CD4-positive, alpha-beta T cell treated with Interleukin-15 for 4 hours (primary cell): ENCODE results near the gene IL36A.

Experiments
- DNase-seq: peaks from one replicate; pipeline ENCODE4 v3.0.0-alpha.2; 2020; ENCODE audit warnings: low spot score

IL36A gene

GRCh38 chr2:113050921-113051895 is 45.9 kb downstream of the IL36A start:
- no peak for DNase-seq

GRCh38 chr2:113052396-113052917 is 47.2 kb downstream of the IL36A start, which contains the start of gene IL36B:
Gene IL36B (minus strand): TSS chr2:113052867.
- DNase-seq, result no peak

- no peak for DNase-seq
Observed at GRCh38 chr2:113053666-113054065, 48.4 kb downstream of the IL36A start.

GRCh38 chr2:113054066-113054465 is 48.8 kb downstream of the IL36A start:
- no peak for DNase-seq

GRCh38 chr2:113056521-113056920 is 51.3 kb downstream of the IL36A start:
- no peak for DNase-seq

- DNase-seq, result no peak
Observed at GRCh38 chr2:113057117-113057516, 51.9 kb downstream of the IL36A start.
